ENCODE data around the gene WDR86. TPM values are rescaled to one million over a fixed set of nuclear protein-coding genes. Genes with fewer than 3 reads are reported as not detected.

WDR86 gene
- total and polyA plus RNA-seq, 7 experiments from 2014 or later = 0.24 to 9.7 (median 2.3) TPM; not detected in 3

DNA sequence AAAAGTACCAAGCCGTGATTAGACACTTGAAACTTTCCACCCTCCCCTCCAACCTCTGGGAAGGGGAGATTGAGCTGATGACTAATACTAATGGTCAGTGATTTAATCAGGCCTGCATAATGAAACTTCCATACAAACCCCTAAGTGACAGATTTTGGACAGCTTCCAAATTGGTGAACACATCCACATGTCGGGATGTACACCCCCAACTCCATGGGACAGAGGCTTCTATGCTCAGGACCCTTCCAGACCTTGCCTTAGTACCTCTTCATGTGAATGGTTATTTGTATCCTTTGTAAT lies 63.4 kb downstream of the WDR86 start:
- ChIA-PET POLR2A (no interaction called here), CTCF (interaction anchor here (1.0 kb wide), 1 partner anchor 35 kb away, joined by 3 read pairs; no protein-coding TSS in a partner anchor)
- H3K4me1 Mint-ChIP-seq = peaks cover 10 to 63% (median 51%) of the 10 kb centered on the region in 7 donors
- intact Hi-C loops (cut with micrococcal nuclease) = loop anchor here in 1 of 2 donors (5.0 to 10.0 kb wide), 3 partner anchors 322 to 1331 kb away; partner anchors contain the start of genes ABCB8, ATG9B and XRCC2
- peaks cover 9 to 17% (median 13%) of the 10 kb centered on the region in 3 experiments for H3K36me3 ChIP-seq (ENCODE audit: control insufficient read depth in 2 of 3, insufficient read depth in 3 of 3, low read length in 3 of 3)
- no peaks in the 10 kb centered on the region for H3K9me3 ChIP-seq (ENCODE audit: control insufficient read depth in 2 of 3, low read length in 3 of 3)
- no peaks in the 10 kb centered on the region for H3K27me3 Mint-ChIP-seq
- no peaks in the 10 kb centered on the region for H3K9me3 Mint-ChIP-seq
- H3K4me3 ChIP-seq (ENCODE audit: low read length) = no peak overlapping the region
- ATAC-seq (no peak), DNase-seq (no peak)
- no peak overlapping the region for H3K27ac ChIP-seq (ENCODE audit: low read depth, low read length)
- H3K36me3 Mint-ChIP-seq = peaks cover 0 to 25% (median 15%) of the 10 kb centered on the region in 5 donors
- H3K27ac Mint-ChIP-seq = peak overlapping the region in 4 of 9 donors; percentile 16 to 52 (median 38)
- no peaks in the 10 kb centered on the region for H3K27me3 ChIP-seq (ENCODE audit: control insufficient read depth in 2 of 2, insufficient read depth in 2 of 2, low read length in 2 of 2)
- no peak overlapping the region for H3K4me3 Mint-ChIP-seq
- H3K4me1 ChIP-seq (ENCODE audit: control insufficient read depth in 2 of 2, insufficient read depth in 2 of 2, low read length in 2 of 2) = peaks cover 26 to 30% of the 10 kb centered on the region in 2 donors

- intact Hi-C loops (cut with micrococcal nuclease) = loop anchor here in 1 of 2 donors (5.0 to 10.0 kb wide), 3 partner anchors 321 to 1331 kb away; partner anchors contain the start of genes ABCB8, ATG9B and XRCC2
- H3K4me3 Mint-ChIP-seq = peak overlapping the region in 2 of 10 donors; percentile 56 to 72
- peaks cover 9 to 61% (median 49%) of the 10 kb centered on the region in 7 donors for H3K4me1 Mint-ChIP-seq
- Histone ChIP-seq H3K27me3 (ENCODE audit: control insufficient read depth in 2 of 2, insufficient read depth in 2 of 2, low read length in 2 of 2) (no peaks in the 10 kb centered on the region), H3K9me3 (ENCODE audit: control insufficient read depth in 2 of 3, low read length in 3 of 3) (no peaks in the 10 kb centered on the region), H3K27ac (ENCODE audit: low read depth, low read length) (no peak overlapping the region), H3K4me3 (ENCODE audit: low read length) (no peak overlapping the region), H3K4me1 (ENCODE audit: control insufficient read depth in 2 of 2, insufficient read depth in 2 of 2, low read length in 2 of 2) (peaks cover 25 to 28% of the 10 kb centered on the region in 2 donors), H3K36me3 (ENCODE audit: control insufficient read depth in 2 of 3, insufficient read depth in 3 of 3, low read length in 3 of 3) (peaks cover 9 to 17% (median 13%) of the 10 kb centered on the region in 3 experiments)
- no peaks in the 10 kb centered on the region for H3K27me3 Mint-ChIP-seq
- no peaks in the 10 kb centered on the region for H3K9me3 Mint-ChIP-seq
- ChIA-PET CTCF (interaction anchor here (1.0 kb wide), 2 partner anchors 7 to 34 kb away, joined by 3 read pairs; no protein-coding TSS in a partner anchor), POLR2A (no interaction called here)
- peaks cover 0 to 25% (median 15%) of the 10 kb centered on the region in 5 donors for H3K36me3 Mint-ChIP-seq
- DNase-seq (no peak), ATAC-seq (no peak)
- peak overlapping the region in 7 of 9 donors; percentile 16 to 57 (median 44) for H3K27ac Mint-ChIP-seq
Measured at GRCh38 chr7:151345576-151346469, 64.0 kb downstream of the WDR86 start.

DNA sequence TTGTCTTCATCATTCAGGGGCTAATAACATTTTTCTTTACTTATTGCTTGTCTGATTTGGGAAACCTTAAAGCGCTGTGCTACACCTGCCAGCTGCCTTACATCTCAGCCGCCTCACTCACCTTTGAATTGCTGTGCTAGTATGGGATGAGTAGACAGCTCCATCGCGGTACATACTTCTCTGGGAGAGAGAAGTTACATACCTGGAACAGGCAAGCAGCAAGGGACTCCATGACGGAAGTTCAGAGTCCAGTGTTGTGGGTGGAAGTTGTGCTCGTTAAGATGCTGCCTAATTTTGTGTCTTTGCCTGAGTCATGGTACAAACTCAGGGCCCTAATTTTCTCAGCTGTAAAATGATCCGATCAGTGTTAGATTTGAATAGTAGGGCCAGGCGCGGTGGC lies 66.3 kb downstream of the WDR86 start:
- H3K27me3 ChIP-seq (ENCODE audit: control insufficient read depth in 2 of 2, insufficient read depth in 2 of 2, low read length in 2 of 2) = no peaks in the 10 kb centered on the region
- H3K9me3 ChIP-seq (ENCODE audit: control insufficient read depth in 2 of 3, low read length in 3 of 3) = no peaks in the 10 kb centered on the region
- Mint-ChIP-seq H3K4me1 (peaks cover 17 to 53% (median 42%) of the 10 kb centered on the region in 7 donors), H3K9me3 (peaks cover 0 to 14% (median 6%) of the 10 kb centered on the region in 11 donors), H3K27ac (peak overlapping the region in 7 of 9 donors; percentile 5 to 93 (median 52)), H3K36me3 (peaks cover 5 to 30% (median 16%) of the 10 kb centered on the region in 5 donors), H3K27me3 (no peaks in the 10 kb centered on the region), H3K4me3 (peak overlapping the region; percentile 54 to 91 (median 86))
- H3K27ac ChIP-seq (ENCODE audit: low read depth, low read length) = peak overlapping the region; percentile 88
- no peak overlapping the region for H3K4me3 ChIP-seq (ENCODE audit: low read length)
- ChIA-PET CTCF (interaction anchor here (1.7 to 4.8 kb wide), 2 partner anchors 8 to 28 kb away, joined by 7 to 13 read pairs; no protein-coding TSS in a partner anchor), POLR2A (interaction anchor here (1.3 to 4.8 kb wide), 2 partner anchors 9 to 87 kb away, joined by 3 to 32 read pairs; no protein-coding TSS in a partner anchor)
- peaks cover 21% of the 10 kb centered on the region in 2 donors for H3K4me1 ChIP-seq (ENCODE audit: control insufficient read depth in 2 of 2, insufficient read depth in 2 of 2, low read length in 2 of 2)
- no peak for ATAC-seq
- H3K36me3 ChIP-seq (ENCODE audit: control insufficient read depth in 2 of 3, insufficient read depth in 3 of 3, low read length in 3 of 3) = peaks cover 9 to 17% (median 9%) of the 10 kb centered on the region in 3 experiments
- no peak for DNase-seq
- intact Hi-C loops (cut with micrococcal nuclease) = loop anchor here in 1 of 2 donors (5.0 to 10.0 kb wide), 3 partner anchors 319 to 966 kb away; partner anchors contain the start of genes ABCB8, ATG9B and ZNF775

- H3K9me3 ChIP-seq (ENCODE audit: control insufficient read depth in 2 of 3, low read length in 3 of 3) = no peaks in the 10 kb centered on the region
- H3K36me3 Mint-ChIP-seq = peaks cover 5 to 25% (median 16%) of the 10 kb centered on the region in 5 donors
- H3K4me1 ChIP-seq (ENCODE audit: control insufficient read depth in 2 of 2, insufficient read depth in 2 of 2, low read length in 2 of 2) = peaks cover 19 to 21% of the 10 kb centered on the region in 2 donors
- peak overlapping the region; percentile 5 to 93 (median 89) for H3K27ac Mint-ChIP-seq
- intact Hi-C loops (cut with micrococcal nuclease) = loop anchor here (1.0 to 10.0 kb wide), 4 partner anchors 7 to 966 kb away; partner anchors contain the start of genes ABCB8 (in 1 of the 2), ATG9B (in 1 of the 2) and ZNF775 (in 1 of the 2)
- peaks cover 9 to 17% (median 9%) of the 10 kb centered on the region in 3 experiments for H3K36me3 ChIP-seq (ENCODE audit: control insufficient read depth in 2 of 3, insufficient read depth in 3 of 3, low read length in 3 of 3)
- H3K27me3 ChIP-seq (ENCODE audit: control insufficient read depth in 2 of 2, insufficient read depth in 2 of 2, low read length in 2 of 2) = no peaks in the 10 kb centered on the region
- CTCF ChIA-PET = interaction anchor here (1.7 to 4.8 kb wide), 2 partner anchors 9 to 27 kb away, joined by 7 to 13 read pairs; no protein-coding TSS in a partner anchor
- DNase-seq = no peak
- peak overlapping the region; percentile 84 to 91 (median 87) for H3K4me3 Mint-ChIP-seq
- H3K27ac ChIP-seq (ENCODE audit: low read depth, low read length) = peak overlapping the region; percentile 88
- peaks cover 0 to 14% (median 6%) of the 10 kb centered on the region in 11 donors for H3K9me3 Mint-ChIP-seq
- H3K4me1 Mint-ChIP-seq = peaks cover 12 to 47% (median 36%) of the 10 kb centered on the region in 7 donors
- H3K27me3 Mint-ChIP-seq = no peaks in the 10 kb centered on the region
- ATAC-seq = no peak
- H3K4me3 ChIP-seq (ENCODE audit: low read length) = peak overlapping the region; percentile 84
- POLR2A ChIA-PET = interaction anchor here (1.0 to 4.8 kb wide), 4 partner anchors 9 to 324 kb away, joined by 3 to 32 read pairs (median 3); no protein-coding TSS in a partner anchor
Measured at GRCh38 chr7:151342811-151343210, 67.0 kb downstream of the WDR86 start.

- H3K4me1 Mint-ChIP-seq = peaks cover 10 to 44% (median 33%) of the 10 kb centered on the region in 7 donors
- peak overlapping the region; percentile 83 to 93 (median 89) for H3K27ac Mint-ChIP-seq
- H3K36me3 Mint-ChIP-seq = peaks cover 5 to 22% (median 16%) of the 10 kb centered on the region in 5 donors
- H3K27me3 ChIP-seq (ENCODE audit: control insufficient read depth in 2 of 2, insufficient read depth in 2 of 2, low read length in 2 of 2) = no peaks in the 10 kb centered on the region
- ATAC-seq (peak; percentile 21), DNase-seq (peak in 5 of 9 donors; percentile 16 to 52 (median 44))
- H3K4me3 Mint-ChIP-seq = peak overlapping the region; percentile 84 to 91 (median 87)
- H3K36me3 ChIP-seq (ENCODE audit: control insufficient read depth in 2 of 3, insufficient read depth in 3 of 3, low read length in 3 of 3) = peaks cover 9 to 17% (median 9%) of the 10 kb centered on the region in 3 experiments
- peak overlapping the region; percentile 84 for H3K4me3 ChIP-seq (ENCODE audit: low read length)
- no peaks in the 10 kb centered on the region for H3K9me3 ChIP-seq (ENCODE audit: control insufficient read depth in 2 of 3, low read length in 3 of 3)
- H3K27ac ChIP-seq (ENCODE audit: low read depth, low read length) = peak overlapping the region; percentile 88
- ChIA-PET CTCF (interaction anchor here (0.6 to 4.8 kb wide), 3 partner anchors 27 to 431 kb away, joined by 3 to 13 read pairs (median 3); no protein-coding TSS in a partner anchor), POLR2A (interaction anchor here (0.7 to 4.8 kb wide), 6 partner anchors 10 to 328 kb away, joined by 3 to 32 read pairs (median 3); no protein-coding TSS in a partner anchor)
- no peaks in the 10 kb centered on the region for H3K27me3 Mint-ChIP-seq
- H3K9me3 Mint-ChIP-seq = peaks cover 0 to 14% (median 6%) of the 10 kb centered on the region in 11 donors
- intact Hi-C loops (cut with micrococcal nuclease) = loop anchor here (1.0 to 10.0 kb wide), 4 partner anchors 8 to 965 kb away; partner anchors contain the start of genes ABCB8 (in 1 of the 2), ATG9B (in 1 of the 2) and ZNF775 (in 1 of the 2)
- H3K4me1 ChIP-seq (ENCODE audit: control insufficient read depth in 2 of 2, insufficient read depth in 2 of 2, low read length in 2 of 2) = peaks cover 19 to 21% of the 10 kb centered on the region in 2 donors
Measured at GRCh38 chr7:151342102-151342646, 67.7 kb downstream of the WDR86 start.

All from naive thymus-derived CD4-positive, alpha-beta T cell (primary cell).